ENCODE data around the gene TRAM2. TPM values are rescaled to one million over a fixed set of nuclear protein-coding genes. Genes with fewer than 3 reads are reported as not detected.

TRAM2 gene
- total and polyA plus RNA-seq, 2 of the 8 experiments (the other 6 are each of a cell fraction or from before 2014, with no cell fraction given) = 9.0 to 21.4 TPM

DNA sequence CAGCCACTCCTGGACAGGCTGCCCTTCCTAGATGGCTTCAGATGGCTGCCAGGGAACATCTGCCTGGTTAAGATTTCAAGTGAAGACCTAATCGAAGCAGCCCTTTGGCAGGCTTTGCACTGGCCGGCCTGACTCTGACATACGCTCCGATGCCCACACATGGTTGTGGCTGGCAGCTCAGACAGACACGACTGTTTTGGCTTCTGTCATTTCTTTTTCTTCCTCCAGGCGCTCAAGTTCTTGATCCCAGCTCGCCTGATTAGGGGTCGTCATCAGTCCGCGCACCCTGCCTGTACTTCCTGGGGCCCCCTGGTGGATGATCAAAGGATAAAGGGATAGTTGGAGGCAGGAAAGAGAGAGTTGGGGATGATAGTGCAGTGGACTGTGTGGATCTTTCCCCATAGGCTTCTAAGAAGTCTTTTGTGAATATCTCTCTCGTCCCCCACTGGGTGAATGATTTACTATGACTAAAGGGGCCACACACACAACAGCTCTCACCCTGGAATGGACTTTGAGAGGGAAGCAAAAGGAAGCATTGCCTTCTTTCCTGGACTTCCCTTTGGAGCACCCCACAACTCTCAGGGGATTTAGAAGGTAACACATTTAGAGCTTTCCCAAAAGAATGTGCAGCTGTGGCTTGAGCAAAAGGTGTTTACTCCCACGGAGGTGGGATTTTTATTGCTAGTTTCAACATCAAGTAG, 21.4 kb upstream of the TRAM2 start (continued):
- no peak for TF ChIP-seq SAP30 (IDR thresholded peaks at IDR 0.05; ENCODE audit: insufficient read depth, insufficient replicate concordance, low read length)
- no peak for TF ChIP-seq SP2 (IDR thresholded peaks at IDR 0.05; ENCODE audit: low read length)
- TF ChIP-seq CBX5 (IDR thresholded peaks at IDR 0.05; ENCODE audit: low read depth, low read length) = no peak
- TF ChIP-seq PHF8 (conservative IDR thresholded peaks at IDR 0.05; ENCODE audit: low read depth, low read length) = no peak
- TF ChIP-seq, protein P1, sequence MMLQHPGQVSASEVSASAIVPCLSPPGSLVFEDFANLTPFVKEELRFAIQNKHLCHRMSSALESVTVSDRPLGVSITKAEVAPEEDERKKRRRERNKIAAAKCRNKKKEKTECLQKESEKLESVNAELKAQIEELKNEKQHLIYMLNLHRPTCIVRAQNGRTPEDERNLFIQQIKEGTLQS (IDR thresholded peaks at IDR 0.05; ENCODE audit: insufficient read depth, low read depth, low read length) = peak; percentile 96
- no peak for TF ChIP-seq USF2 (IDR thresholded peaks at IDR 0.05; ENCODE audit: low read length)
- no peak for TF ChIP-seq EGR1 (IDR thresholded peaks at IDR 0.05; ENCODE audit: borderline replicate concordance, low read depth, low read length)
- no peak for TF ChIP-seq BACH1 (IDR thresholded peaks at IDR 0.05; ENCODE audit: low read length)
- no peak for TF ChIP-seq NRF1 (IDR thresholded peaks at IDR 0.05; ENCODE audit: low read depth, low read length)
- TF ChIP-seq SRF (IDR thresholded peaks at IDR 0.05; ENCODE audit: low read depth, low read length) = peak; percentile 79
- no peak for TF ChIP-seq HDAC6 (IDR thresholded peaks at IDR 0.05; ENCODE audit: low read depth, low read length)
- 0 out of 2 replicates have a peak, but pooled peaks have one; percentile 38 for TF ChIP-seq SP1 (IDR thresholded peaks at IDR 0.05; ENCODE audit: low read depth, low read length)
- TF ChIP-seq TCF12 (IDR thresholded peaks at IDR 0.05; ENCODE audit: low read depth, low read length) = no peak
- TF ChIP-seq MAFK (IDR thresholded peaks at IDR 0.05; ENCODE audit: low read depth, low read length) = no peak
- TF ChIP-seq, protein P2, sequence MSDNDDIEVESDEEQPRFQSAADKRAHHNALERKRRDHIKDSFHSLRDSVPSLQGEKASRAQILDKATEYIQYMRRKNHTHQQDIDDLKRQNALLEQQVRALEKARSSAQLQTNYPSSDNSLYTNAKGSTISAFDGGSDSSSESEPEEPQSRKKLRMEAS (IDR thresholded peaks at IDR 0.05) = peak; percentile 43; the same call in 1 of the 2 replicates
- TF ChIP-seq CBX8 (IDR thresholded peaks at IDR 0.05; ENCODE audit: borderline replicate concordance, low read depth, low read length) = no peak
- no peak for TF ChIP-seq CHD1 (IDR thresholded peaks at IDR 0.05; ENCODE audit: low read depth, low read length)
- peak; percentile 79 for TF ChIP-seq KDM4A (IDR thresholded peaks at IDR 0.05; ENCODE audit: low read depth, low read length, severe bottlenecking)
- 0 out of 2 replicates have a peak, but pooled peaks have one; percentile 70 for TF ChIP-seq ATF2 (IDR thresholded peaks at IDR 0.05; ENCODE audit: low read length)
- TF ChIP-seq POLR2AphosphoS5 (IDR thresholded peaks at IDR 0.05; ENCODE audit: low read depth, low read length) = peak; percentile 59; the same call in 1 of the 2 replicates
- no peak for TF ChIP-seq RXRA (IDR thresholded peaks at IDR 0.05; ENCODE audit: insufficient read depth, low read depth, low read length)
- TF ChIP-seq TAF1 (IDR thresholded peaks at IDR 0.05; ENCODE audit: low read depth, low read length) = peak; percentile 79
